ENCODE measurements around the gene MOB3B. TPM values are rescaled to one million over a fixed set of nuclear protein-coding genes. Genes with fewer than 3 reads are reported as not detected.

MOB3B gene
- not detected in 2 replicates for polyA plus RNA-seq (2014; cell fraction: cytosol; rRNA removed)
- not detected in 2 replicates for polyA plus RNA-seq (2014; cell fraction: nucleus; rRNA removed)

DNA sequence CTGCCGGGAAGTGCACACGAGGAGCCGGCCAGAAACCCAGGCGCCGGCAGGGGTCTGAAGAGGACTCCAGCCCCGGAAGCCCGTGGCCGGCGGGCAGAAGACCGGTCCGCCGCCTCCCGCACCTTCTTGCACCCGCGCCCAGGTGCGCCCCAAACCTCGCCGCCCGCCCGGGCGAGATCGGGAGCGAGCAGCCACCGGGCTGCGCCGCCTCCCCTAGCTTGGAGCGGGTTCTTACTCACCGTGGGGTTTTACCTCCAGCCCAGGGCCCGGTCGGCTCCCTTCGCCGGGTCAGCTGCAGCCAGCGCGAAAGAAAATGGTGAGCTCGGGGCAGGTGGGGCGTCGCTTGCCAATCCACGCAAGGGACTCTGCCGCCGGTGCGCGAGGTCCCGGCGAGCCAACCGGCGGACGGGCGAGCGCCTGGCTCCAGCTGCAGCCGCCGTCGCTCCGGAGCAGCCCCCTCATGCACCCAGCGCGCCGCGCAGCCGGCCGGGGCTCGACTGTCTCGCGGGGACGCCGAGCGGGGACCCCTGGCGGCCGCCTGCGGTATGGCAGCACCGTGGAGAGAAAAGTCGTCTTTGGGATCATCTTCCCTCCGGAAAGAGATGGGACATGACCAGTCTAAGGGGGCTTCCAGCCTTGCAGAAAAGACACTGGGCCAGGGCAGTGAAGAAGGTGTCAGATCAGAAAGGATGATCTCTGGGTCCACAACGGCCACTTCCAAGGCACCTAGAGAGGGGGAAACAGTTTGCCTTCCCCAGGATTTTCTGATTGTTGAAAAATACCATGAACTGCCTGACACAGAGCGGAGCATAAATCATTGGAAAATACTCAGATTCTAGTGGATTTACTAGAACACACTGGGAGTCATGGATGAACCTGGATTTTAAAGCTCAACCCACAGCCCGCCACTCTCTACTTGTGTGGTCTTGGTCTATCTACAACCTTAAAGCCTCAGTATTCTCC, at the start of gene MOB3B:
Gene MOB3B, minus strand, starts transcription at position 499 of the 963 bp plus-strand sequence. CDS start 74,264 bp downstream, outside the sequence.
- no peak for DNase-seq (ENCODE audit: low spot score)

DNA sequence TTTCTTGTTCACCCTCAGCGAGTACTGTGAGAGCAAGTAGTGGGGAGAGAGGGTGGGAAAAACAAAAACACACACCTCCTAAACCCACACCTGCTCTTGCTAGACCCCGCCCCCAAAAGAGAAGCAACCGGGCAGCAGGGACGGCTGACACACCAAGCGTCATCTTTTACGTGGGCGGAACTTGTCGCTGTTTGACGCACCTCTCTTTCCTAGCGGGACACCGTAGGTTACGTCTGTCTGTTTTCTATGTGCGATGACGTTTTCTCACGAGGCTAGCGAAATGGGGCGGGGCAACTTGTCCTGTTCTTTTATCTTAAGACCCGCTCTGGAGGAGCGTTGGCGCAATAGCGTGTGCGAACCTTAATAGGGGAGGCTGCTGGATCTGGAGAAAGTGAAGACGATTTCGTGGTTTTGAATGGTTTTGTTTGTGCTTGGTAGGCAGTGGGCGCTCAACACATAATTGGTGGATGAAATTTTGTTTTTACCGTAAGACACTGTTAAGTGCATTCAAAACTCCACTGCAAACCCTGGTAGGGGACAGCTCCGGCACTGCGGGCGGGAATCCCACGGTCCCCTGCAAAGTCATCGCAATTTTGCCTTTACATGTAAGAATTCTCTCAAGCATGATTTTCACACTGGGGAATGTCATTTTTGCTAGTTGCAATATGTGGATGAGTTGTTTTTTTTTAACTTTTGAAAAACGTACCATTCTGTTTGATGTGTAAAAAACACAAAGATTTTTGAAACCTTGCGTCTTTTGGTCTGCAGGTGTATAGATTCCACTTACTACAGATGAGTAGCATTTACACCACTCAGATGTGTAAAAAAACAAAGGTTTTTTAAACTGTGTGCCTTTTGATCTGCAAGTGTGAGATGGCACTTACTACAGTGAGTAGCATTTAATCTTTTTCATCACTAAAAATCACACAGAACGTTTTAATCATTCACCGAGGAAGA, 44.3 kb upstream of the MOB3B start:
- DNase-seq (ENCODE audit: low spot score), result peak; percentile 93

DNA sequence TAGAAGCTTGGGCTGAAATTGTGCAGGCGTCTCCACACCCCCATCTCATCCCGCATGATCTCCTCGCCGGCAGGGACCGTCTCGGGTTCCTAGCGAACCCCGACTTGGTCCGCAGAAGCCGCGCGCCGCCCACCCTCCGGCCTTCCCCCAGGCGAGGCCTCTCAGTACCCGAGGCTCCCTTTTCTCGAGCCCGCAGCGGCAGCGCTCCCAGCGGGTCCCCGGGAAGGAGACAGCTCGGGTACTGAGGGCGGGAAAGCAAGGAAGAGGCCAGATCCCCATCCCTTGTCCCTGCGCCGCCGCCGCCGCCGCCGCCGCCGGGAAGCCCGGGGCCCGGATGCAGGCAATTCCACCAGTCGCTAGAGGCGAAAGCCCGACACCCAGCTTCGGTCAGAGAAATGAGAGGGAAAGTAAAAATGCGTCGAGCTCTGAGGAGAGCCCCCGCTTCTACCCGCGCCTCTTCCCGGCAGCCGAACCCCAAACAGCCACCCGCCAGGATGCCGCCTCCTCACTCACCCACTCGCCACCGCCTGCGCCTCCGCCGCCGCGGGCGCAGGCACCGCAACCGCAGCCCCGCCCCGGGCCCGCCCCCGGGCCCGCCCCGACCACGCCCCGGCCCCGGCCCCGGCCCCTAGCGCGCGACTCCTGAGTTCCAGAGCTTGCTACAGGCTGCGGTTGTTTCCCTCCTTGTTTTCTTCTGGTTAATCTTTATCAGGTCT, 43.5 kb upstream of the MOB3B start, which contains the start of gene C9orf72:
Gene C9orf72, minus strand, starts transcription at position 564 of the 716 bp plus-strand sequence. CDS start 6,361 bp downstream, outside the sequence.
- DNase-seq (ENCODE audit: low spot score), result peak; percentile 21

DNA sequence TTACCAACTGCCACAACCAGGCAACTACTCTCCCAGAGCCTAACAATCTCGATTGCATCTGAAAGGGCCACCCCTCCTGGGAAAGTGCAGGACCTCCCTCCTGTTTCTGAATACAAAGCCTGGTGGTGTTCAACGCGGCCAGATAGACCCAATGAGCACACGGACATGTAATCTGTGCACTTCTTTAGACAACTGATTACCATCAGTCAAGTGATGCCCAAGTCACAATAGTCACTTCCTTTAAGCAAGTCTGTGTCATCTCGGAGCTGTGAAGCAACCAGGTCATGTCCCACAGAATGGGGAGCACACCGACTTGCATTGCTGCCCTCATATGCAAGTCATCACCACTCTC, 42.9 kb upstream of the MOB3B start:
- peak; percentile 27 for DNase-seq (ENCODE audit: low spot score)

DNA sequence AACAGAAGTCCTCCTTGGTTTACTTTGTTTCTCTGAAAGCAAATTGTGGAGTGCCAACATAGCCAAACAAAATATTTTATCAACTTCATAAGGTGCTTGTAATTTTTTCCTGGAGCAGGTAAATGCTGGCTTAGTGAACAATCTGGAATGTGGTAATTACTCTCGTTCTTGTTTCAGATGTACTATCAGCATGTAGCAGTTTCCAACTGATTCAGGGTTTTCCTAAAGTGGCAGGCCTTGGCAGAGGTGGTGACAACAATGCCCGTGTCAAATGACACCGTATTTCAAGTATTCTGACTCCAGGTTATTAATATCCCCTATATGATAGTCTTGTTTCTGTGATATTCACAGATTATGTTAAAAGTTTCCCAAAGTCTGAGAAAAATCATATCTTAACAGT, 42.4 kb upstream of the MOB3B start:
- DNase-seq (ENCODE audit: low spot score), result no peak

DNA sequence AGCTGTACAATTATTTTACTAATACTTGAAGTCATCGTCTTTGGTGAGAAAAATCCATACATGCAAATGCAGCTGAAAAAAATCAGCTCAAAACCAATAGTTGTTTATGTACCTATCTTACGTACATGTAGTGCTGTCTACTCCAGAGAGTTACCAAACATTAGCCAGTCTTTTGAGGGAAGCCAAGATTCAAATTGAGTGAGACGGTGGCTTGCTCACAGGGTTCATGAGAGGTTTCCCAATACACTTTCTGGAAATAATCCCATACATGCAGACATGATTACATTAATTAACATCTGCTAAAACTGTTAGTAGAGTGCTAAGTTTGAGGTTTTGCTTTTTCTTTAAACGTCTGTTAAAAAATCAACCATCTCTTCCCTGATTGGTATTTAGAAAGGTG, 41.4 kb upstream of the MOB3B start:
- no peak for DNase-seq (ENCODE audit: low spot score)

DNA sequence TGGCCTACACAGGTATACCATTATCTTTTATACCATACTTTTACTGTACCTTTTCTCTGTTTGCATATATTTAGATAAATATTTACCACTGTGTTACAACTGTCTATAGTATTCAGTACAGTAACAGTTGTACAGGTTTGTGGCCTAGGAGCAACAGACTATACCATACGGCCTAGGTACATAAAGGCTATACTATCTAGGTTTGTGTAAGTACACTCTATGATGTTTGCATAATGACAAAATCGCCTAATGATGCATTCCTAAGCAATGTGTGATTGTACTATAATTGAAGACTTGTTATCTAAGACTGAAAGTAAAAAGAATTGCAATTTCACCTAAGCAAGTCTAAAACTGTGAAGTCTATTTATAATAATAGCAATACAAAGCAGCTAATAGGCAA, 39.8 kb upstream of the MOB3B start:
- DNase-seq (ENCODE audit: low spot score), result no peak

DNA sequence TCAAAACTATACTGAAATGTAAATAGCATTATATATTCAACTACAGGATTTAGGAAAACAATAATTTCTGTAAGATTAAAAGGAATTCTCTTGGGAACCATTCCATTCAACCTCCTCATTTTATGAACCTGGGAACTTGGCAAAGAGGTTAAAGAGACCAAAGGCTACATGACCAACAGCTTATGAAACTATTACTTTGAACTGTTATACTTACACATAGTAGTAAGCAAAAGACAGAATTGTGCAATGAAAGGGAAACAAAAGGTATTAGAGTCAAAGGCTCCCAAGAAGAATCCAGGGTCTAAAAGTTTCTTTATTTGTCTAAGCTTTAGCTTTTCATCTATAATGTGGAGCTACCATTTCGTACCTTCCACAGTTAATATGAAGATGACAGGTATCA, 36.5 kb upstream of the MOB3B start:
- no peak for DNase-seq (ENCODE audit: low spot score)

DNA sequence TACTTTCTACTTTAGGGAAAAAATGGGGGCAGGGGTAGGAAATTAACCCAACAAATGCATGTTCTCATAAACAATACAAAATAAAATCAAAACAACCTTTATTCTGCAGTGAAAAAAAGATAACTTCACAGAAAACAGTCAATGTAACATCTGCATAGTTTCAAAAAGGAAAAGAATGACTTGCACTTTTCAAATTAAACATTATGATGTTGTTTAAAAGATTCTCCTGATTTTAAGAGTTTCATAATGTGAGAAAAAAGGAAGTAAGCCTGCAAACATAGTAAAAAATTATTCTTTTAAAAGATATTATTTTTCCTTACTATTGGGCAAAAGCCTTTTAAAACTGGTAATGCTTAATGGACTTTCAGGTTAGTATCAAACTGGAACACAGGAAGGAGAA, 36.1 kb upstream of the MOB3B start:
- no peak for DNase-seq (ENCODE audit: low spot score)

DNA sequence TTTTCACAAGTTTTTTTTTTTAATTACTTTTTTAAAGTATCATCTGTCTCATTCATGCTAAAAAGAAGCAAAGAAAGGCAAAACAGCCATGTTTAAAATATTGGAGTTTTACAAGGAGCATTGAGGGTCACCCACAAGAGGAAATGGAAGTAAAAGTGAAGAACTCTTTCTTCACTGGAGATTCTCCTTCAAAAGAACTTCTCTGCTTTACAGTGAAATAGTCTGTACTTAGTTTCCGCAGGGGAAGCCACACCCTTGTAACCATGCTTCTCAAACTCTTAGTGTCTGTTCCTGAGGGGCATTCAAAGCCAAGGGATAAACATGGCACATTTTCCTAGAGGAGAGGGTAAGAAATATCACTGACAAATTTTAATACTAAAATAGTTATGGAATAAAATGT, 35.1 kb upstream of the MOB3B start:
- no peak for DNase-seq (ENCODE audit: low spot score)

DNA sequence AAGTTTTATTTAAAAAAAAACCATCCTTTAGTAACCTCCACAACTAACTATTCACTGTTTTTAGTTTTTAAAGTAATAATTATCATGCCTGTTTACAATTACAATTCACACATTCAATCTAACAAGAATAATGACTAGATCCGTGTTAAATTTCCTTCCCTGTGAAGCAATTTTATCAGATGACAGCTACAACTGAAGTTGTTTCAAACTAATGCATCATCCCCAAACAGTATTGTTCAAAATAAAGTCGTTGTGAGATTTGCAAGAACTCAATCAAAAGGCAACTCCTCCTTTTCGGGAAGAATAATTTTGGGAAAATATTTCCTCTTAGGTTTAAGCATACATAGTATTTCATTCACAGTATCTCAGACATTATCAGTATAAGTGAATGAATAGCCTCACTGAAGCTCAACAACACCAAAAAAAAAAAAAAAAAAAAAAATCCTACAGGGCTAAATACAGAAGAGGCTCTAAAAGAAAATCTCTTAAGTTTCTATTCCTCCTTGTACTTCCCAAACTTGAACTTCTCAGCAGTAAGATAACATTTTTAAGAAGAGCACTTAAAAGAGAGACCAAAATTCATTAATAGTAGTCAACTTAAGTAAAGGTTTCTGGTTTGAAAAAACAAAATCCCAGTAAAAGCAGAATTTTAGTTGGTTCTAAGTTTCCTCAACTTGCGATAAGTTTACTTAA, 34.3 kb upstream of the MOB3B start:
- DNase-seq (ENCODE audit: low spot score), result no peak

DNA sequence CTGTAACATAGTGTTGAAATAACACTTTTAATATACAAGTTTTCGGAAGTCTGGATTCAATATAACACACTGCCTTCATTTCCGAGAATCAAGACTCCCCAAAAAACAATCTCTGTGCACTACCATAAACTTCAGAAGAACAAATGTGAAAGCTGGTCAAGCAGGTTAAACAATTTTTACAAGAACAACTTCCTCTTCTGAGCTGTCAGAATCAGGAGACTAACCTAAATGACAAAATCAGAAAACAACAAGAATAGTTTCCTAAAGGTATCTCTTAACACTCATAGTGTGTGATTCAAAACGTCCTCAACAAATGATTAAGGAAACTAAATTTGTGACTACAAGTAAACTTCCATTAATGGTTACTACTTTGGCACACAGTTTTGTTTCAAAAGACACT, 32.1 kb upstream of the MOB3B start:
- no peak for DNase-seq (ENCODE audit: low spot score)

DNA sequence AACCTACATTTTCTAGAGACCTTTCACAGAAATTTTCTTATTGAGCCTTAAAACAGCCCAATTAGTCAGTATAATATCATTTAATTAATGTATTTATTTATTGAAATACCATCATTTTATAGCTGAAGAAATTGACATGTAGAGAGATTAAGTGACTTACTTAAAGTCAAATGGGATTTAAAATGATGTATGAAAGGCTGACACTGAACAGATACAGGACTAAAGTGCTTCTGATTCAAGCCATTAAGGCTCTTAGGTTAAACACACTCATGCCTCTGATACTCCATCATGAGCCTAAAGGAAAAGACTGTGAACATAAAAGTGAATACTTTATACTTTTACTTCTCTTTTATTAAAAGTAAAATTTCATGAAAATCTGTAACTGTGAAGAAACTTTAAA, 30.8 kb upstream of the MOB3B start:
- no peak for DNase-seq (ENCODE audit: low spot score)

DNA sequence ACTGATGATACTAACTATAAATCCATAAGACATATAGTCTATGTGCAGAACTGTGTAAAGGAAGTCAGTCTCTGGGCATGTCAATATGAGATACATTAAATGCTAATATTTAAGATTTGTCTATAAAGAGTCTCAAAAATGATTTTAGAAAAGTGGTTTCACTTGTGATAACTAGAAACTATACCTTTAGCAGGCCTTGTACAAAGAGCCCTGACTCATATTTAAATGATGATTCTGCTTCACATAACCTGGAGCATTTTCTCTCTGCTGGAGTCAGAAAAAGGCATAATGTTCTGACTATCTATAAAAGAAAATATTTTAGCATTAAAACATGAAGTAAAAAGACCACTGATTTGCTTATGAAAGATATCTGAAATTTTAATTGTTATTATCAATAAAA, 28.7 kb upstream of the MOB3B start:
- DNase-seq (ENCODE audit: low spot score), result no peak

DNA sequence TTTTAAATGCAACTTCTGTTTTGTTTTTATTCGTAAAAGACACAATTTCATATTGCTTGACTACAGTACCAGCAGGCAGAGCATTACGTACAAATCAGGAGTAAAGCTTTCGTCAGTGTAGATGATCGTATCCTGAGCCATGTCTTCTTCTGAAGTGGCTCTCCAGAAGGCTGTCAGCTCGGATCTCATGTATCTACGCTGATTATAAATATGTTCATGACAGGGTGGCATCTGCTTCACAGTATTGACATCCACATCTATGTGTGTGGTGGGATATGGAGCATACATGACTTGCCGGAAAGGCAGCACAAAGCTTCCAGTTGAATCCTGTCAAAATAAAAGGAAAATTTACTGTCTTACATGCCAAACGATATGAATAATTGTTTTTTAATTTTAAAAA, 26.9 kb upstream of the MOB3B start:
- no peak for DNase-seq (ENCODE audit: low spot score)

DNA sequence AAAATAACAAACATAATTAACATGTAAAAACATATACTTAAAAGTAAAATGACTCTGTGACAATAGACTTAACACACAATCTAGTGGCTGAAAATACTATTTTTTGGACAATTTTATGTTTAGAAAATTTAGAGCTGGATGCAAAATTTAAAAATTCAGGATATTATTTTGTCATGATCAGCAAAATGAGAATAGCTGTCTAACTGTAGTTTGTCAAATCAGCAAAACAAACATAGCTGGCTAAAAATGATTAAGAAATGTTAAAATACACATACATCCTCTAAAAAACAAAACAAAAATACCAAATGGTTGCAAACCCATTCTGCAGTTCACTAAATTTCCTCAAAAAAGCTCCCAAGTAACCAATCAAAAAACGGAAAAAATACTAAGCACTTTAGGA, 25.1 kb upstream of the MOB3B start:
- no peak for DNase-seq (ENCODE audit: low spot score)

DNA sequence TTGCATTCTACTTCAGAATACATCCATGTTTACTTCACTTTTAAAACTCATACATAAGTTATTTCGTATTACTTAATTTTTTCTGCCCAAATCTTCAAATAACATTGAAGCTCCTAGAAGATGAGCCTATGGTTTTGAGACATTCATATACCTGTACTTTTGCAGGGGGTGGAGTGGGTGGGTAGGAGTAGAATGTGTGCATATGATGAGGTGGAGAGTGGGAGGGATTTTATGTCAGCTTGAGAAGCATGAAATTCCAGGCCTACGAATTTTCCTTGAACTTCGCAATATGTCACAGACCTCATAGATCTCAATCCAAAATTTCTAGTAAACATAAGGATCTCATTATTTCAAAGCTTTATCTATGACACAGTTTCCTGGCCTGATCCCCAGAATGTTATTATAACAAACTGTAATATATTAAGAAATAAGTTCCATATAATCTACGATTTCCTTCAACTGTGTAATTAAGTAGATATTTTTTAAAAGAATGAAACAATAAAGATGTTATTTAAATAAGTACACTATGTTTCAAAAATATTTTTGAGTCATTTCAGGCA, 19.7 kb upstream of the MOB3B start:
- no peak for DNase-seq (ENCODE audit: low spot score)

DNA sequence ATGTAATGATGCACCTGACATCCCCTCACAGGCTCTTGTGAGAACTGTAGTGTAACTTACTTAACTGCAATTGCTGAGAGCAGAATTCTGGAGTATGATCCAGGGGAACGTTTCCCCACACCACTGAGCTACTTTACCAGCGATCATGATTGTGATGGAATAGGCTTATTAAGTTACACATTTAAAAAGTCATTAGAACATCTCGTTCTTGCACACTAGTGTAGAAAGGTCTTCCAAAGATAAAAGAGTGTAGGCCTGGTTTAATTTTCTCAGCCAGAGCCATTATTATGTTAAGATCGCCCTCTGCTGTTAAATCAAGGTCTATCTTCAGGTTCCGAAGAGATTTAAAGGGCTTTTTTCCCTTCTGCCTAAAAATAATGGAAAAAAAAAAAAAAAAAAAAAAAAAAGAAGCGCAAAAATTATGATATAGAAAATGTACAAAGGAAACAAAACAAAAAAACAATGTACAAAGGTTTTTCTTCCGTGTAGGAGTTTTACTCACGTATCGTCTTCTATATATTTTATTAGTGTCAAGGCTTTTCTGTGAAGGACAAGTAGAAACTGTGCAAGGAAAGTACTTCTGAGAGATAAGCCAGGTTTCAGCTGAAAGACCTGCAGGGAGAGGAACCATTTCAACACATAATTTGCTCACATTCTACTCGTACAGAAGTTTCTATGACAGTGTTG, 18.6 kb upstream of the MOB3B start:
- no peak for DNase-seq (ENCODE audit: low spot score)

DNA sequence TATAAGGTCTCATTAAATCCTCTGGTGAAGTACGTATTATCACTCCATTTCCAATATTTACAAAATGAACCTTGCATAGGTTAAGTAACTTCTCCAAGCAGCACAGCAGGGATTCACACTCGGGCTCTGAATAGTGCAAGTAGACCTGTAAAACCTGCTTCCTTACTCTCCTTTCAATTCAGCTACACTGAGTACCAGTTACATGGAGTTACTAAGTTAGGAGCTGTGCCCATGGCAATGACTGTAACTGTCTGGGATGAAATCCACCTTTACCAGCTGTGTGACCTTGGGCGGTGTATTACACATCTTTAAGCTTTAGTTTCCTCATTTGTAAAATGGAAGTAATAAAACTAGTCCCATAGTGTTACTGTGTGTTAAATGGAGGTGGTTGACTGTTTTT, 15.9 kb upstream of the MOB3B start:
- no peak for DNase-seq (ENCODE audit: low spot score)

DNA sequence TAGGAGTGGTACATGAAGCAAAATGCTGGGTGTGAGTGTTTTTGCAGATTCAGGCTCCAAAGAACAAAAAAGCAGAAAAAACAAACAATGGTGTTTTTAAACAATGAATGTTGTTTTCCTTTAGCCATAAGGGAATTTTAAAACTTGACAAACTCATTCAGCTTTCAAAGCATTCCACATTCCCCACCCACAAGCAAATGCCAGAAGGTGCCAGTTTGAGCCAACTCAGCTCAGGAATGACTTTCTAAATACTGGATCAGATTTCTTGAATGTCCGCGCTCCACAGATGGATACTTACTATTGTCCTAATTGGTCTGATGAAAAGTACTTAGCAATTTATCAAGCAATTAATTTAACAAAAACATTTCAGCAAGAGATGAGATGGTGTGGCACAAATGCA, 12.9 kb upstream of the MOB3B start:
- DNase-seq (ENCODE audit: low spot score), result no peak

Data from SK-N-DZ (cell line).